IMR-90 (cell line): ENCODE results near the gene CDH7. TPM values are rescaled to one million over a fixed set of nuclear protein-coding genes. Genes with fewer than 3 reads are reported as not detected.

Source experiments
- ATAC-seq: fragments of 200-7000 bp; cut with Tn5 transposase; 2 replicates; pipeline ENCODE4 v1.9.1; 2020; ENCODE audit warnings: low read depth, mild to moderate bottlenecking, moderate library complexity
- BruUV-seq: library from RNA; stranded (reverse); fragments of 400-500 nt; replicated peaks from 2 replicates; lab custom pipeline; 2021; lab: Mats Ljungman, UMichigan
- CTCF ChIA-PET: fragments of 300-600 bp; formaldehyde crosslinking; extraction: SDS; loops from one replicate; lab custom pipeline; 2021; ENCODE audit warnings: antibody characterized with exemption; lab: Yijun Ruan, JAX
- POLR2A ChIA-PET: fragments of 300-600 bp; sonication (Branson Sonifier 250); formaldehyde crosslinking; loops from one replicate; lab custom pipeline; 2022; ENCODE audit warnings: antibody characterized with exemption; ENCODE audit not compliant: unreplicated experiment; lab: Charles Lee
- DNase-seq: peaks from one replicate; pipeline ENCODE4 v3.0.0; 2013
- H2AFZ ChIP-seq: replicated peaks from 2 replicates; pipeline ENCODE3; 2013; ENCODE audit warnings: low read length, mild to moderate bottlenecking; ENCODE audit not compliant: poor library complexity
- H2AK5ac ChIP-seq: 2 replicates; pipeline ENCODE4 v1.6.1; 2013; ENCODE audit warnings: low read depth, low read length, inconsistent platforms
- H2AK9ac ChIP-seq: replicated peaks from 2 replicates; pipeline ENCODE3; 2013; ENCODE audit warnings: mild to moderate bottlenecking, low read depth, low read length, moderate library complexity; ENCODE audit not compliant: poor library complexity
- H2BK120ac ChIP-seq: 2 replicates; pipeline ENCODE4 v1.6.1; 2013; ENCODE audit warnings: low read depth, low read length, inconsistent platforms
- H2BK15ac ChIP-seq: 3 replicates; pipeline ENCODE4 v1.6.1; 2013; ENCODE audit warnings: low read depth, low read length, inconsistent platforms
- H2BK20ac ChIP-seq: 2 replicates; pipeline ENCODE4 v1.6.1; 2013; ENCODE audit warnings: low read depth, mild to moderate bottlenecking, inconsistent platforms, low read length, moderate library complexity
- H2BK5ac ChIP-seq: 2 replicates; pipeline ENCODE4 v1.6.1; 2013; ENCODE audit warnings: mild to moderate bottlenecking, low read depth, low read length, inconsistent platforms; ENCODE audit not compliant: poor library complexity, severe bottlenecking
- H3K14ac ChIP-seq: replicated peaks from 2 replicates; pipeline ENCODE4 v1.6.1; 2013; ENCODE audit warnings: low read depth, low read length, inconsistent platforms
- H3K18ac ChIP-seq: 2 replicates; pipeline ENCODE4 v1.6.1; 2013; ENCODE audit warnings: low read depth, low read length, control low read depth
- H3K23ac ChIP-seq: 2 replicates; pipeline ENCODE4 v1.6.1; 2013; ENCODE audit warnings: low read depth, low read length, inconsistent platforms
- H3K27ac ChIP-seq: 2 replicates; pipeline ENCODE4 v1.5.1; 2013; ENCODE audit warnings: mild to moderate bottlenecking, control low read depth, low read length; ENCODE audit not compliant: insufficient read depth
- H3K27me3 ChIP-seq: 2 replicates; pipeline ENCODE4 v1.6.1; 2013; ENCODE audit warnings: low read length; ENCODE audit not compliant: control insufficient read depth, insufficient read depth
- H3K36me3 ChIP-seq: 2 replicates; pipeline ENCODE4 v1.6.1; 2013; ENCODE audit warnings: low read length, mixed read lengths; ENCODE audit not compliant: control insufficient read depth, insufficient read depth
- H3K4ac ChIP-seq: 2 replicates; pipeline ENCODE4 v1.6.1; 2013; ENCODE audit warnings: low read depth, low read length, inconsistent platforms
- H3K4me1 ChIP-seq: 2 replicates; pipeline ENCODE4 v1.6.1; 2013; ENCODE audit warnings: low read length, mixed read lengths; ENCODE audit not compliant: control insufficient read depth, insufficient read depth
- H3K4me2 ChIP-seq: 2 replicates; pipeline ENCODE4 v1.6.1; 2013; ENCODE audit warnings: low read depth, mild to moderate bottlenecking, control low read depth, low read length, moderate library complexity
- H3K4me3 ChIP-seq: 2 replicates; pipeline ENCODE4 v1.5.1; 2013; ENCODE audit warnings: low read depth, mild to moderate bottlenecking, control low read depth, low read length, moderate library complexity; ENCODE audit not compliant: insufficient read depth
- H3K56ac ChIP-seq: 2 replicates; pipeline ENCODE4 v1.6.1; 2013; ENCODE audit warnings: low read length, inconsistent platforms; ENCODE audit not compliant: insufficient read depth; ENCODE audit errors: extremely low read depth
- H3K79me1 ChIP-seq, 2 experiments: 2 replicates each; pipeline ENCODE4 v1.6.1; 2013; ENCODE audit warnings: low read length in 2 of 2, inconsistent platforms in 1 of 2, low read depth in 1 of 2
- H3K9ac ChIP-seq: 2 replicates; pipeline ENCODE4 v1.6.1; 2013; ENCODE audit warnings: low read depth, low read length, control low read depth
- H3K9me1 ChIP-seq: 2 replicates; pipeline ENCODE4 v1.6.1; 2013; ENCODE audit warnings: low read length, inconsistent platforms; ENCODE audit not compliant: insufficient read depth
- H3K9me3 ChIP-seq: 2 replicates; pipeline ENCODE4 v1.6.1; 2013; ENCODE audit warnings: low read length; ENCODE audit not compliant: control insufficient read depth, insufficient read depth
- H4K20me1 ChIP-seq: 2 replicates; pipeline ENCODE4 v1.6.1; 2013; ENCODE audit warnings: low read length, inconsistent platforms; ENCODE audit not compliant: insufficient read depth
- H4K5ac ChIP-seq: 2 replicates; pipeline ENCODE4 v1.6.1; 2013; ENCODE audit warnings: mild to moderate bottlenecking, low read depth, low read length, control low read depth
- H4K8ac ChIP-seq, 2 experiments: 2 replicates each; pipeline ENCODE4 v1.6.1; 2013; ENCODE audit warnings: low read depth in 2 of 2, low read length in 2 of 2, control low read depth in 1 of 2, inconsistent platforms in 1 of 2
- H4K91ac ChIP-seq: 2 replicates; pipeline ENCODE4 v1.6.1; 2013; ENCODE audit warnings: low read depth, low read length, inconsistent platforms; ENCODE audit not compliant: insufficient read depth
- BHLHE40 ChIP-seq: fragments of 150-350 bp; IDR thresholded peaks from 2 replicates; pipeline ENCODE4 v1.6.1; 2016; ENCODE audit warnings: mild to moderate bottlenecking, low read depth, low read length
- CEBPB ChIP-seq: IDR thresholded peaks from 2 replicates; pipeline ENCODE4 v1.6.1; 2012; ENCODE audit warnings: low read depth, low read length, improper control_type of control experiment
- CHD1 ChIP-seq: IDR thresholded peaks from 2 replicates; pipeline ENCODE4 v1.6.1; 2012; ENCODE audit warnings: low read depth, low read length, improper control_type of control experiment
- FOS ChIP-seq: fragments of 150-350 bp; IDR thresholded peaks from 2 replicates; pipeline ENCODE4 v1.6.1; 2016; ENCODE audit warnings: low read depth, low read length
- MAFK ChIP-seq: IDR thresholded peaks from 2 replicates; pipeline ENCODE4 v1.6.1; 2012; ENCODE audit warnings: low read depth, low read length, improper control_type of control experiment
- MAZ ChIP-seq: IDR thresholded peaks from 2 replicates; pipeline ENCODE4 v1.6.1; 2012; ENCODE audit warnings: low read depth, mild to moderate bottlenecking, low read length, improper control_type of control experiment, moderate library complexity, borderline replicate concordance
- MXI1 ChIP-seq: IDR thresholded peaks from 2 replicates; pipeline ENCODE4 v1.6.1; 2012; ENCODE audit warnings: low read depth, mild to moderate bottlenecking, low read length, moderate library complexity, borderline replicate concordance
- NFE2L2 ChIP-seq: fragments of 150-350 bp; IDR thresholded peaks from 2 replicates; pipeline ENCODE4 v1.6.1; 2016; ENCODE audit warnings: low read depth, mild to moderate bottlenecking, low read length
- POLR2A ChIP-seq: IDR thresholded peaks from 2 replicates; pipeline ENCODE4 v1.6.1; 2012; ENCODE audit warnings: mild to moderate bottlenecking, low read depth, low read length
- RAD21 ChIP-seq: IDR thresholded peaks from 2 replicates; pipeline ENCODE4 v1.6.1; 2012; ENCODE audit warnings: low read length, improper control_type of control experiment
- RCOR1 ChIP-seq: IDR thresholded peaks from 2 replicates; pipeline ENCODE4 v1.6.1; 2012; ENCODE audit warnings: mild to moderate bottlenecking, low read length, improper control_type of control experiment; ENCODE audit not compliant: insufficient replicate concordance
- RFX5 ChIP-seq: IDR thresholded peaks from 2 replicates; pipeline ENCODE4 v1.8.0; 2012; ENCODE audit warnings: low read depth, mild to moderate bottlenecking, low read length, moderate library complexity
- SMC3 ChIP-seq: fragments of 150-350 bp; IDR thresholded peaks from 2 replicates; pipeline ENCODE4 v1.6.1; 2016; ENCODE audit warnings: low read depth, mild to moderate bottlenecking, antibody characterized with exemption, low read length, moderate library complexity
- USF2 ChIP-seq: fragments of 150-350 bp; IDR thresholded peaks from 2 replicates; pipeline ENCODE4 v1.6.1; 2017; ENCODE audit warnings: mild to moderate bottlenecking, antibody characterized with exemption, low read length, low read depth
- WGBS, 2 experiments: methylation state at CpG; one replicate each; pipeline versions ENCODE4 v1.1.5 to v1.1.7; 2013; ENCODE audit warnings: missing lambda C conversion rate in 2 of 2; ENCODE audit not compliant: insufficient read length in 1 of 2; ENCODE audit errors: extremely low coverage in 2 of 2; 5-methylcytosine and 5-hydroxymethylcytosine counted together
- dilution Hi-C: fragments of 300-500 bp; cut with HindIII; formaldehyde crosslinking; loops from one replicate; pipeline ENCODE4 v1.14.3; 2018; ENCODE audit warnings: low sequenced_read_pairs; ENCODE audit not compliant: unreplicated experiment
- in situ Hi-C: fragments of 300-500 bp; cut with MboI; formaldehyde crosslinking; loops from 3 replicates; pipeline ENCODE4 v1.14.3; 2019; ENCODE audit warnings: low sequenced_read_pairs, inconsistent platforms, mixed read lengths
- intact Hi-C: fragments of 100-400 bp; cut with micrococcal nuclease; formaldehyde crosslinking; loops from 2 replicates; pipeline ENCODE4 v1.10.0; 2022
- polyA plus RNA-seq, 3 experiments: library from polyadenylated mRNA; depleted of rRNA; stranded (reverse); fragments of >200 nt; gene quantifications; 2 replicates each; pipeline ENCODE4 v1.2.3, GENCODE V29; 2012; ENCODE audit warnings: low replicate concordance in 1 of 3
- total RNA-seq: library from RNA; depleted of rRNA; stranded (reverse); fragments of >200 nt; gene quantifications from 2 replicates; pipeline ENCODE4 v1.2.3, GENCODE V29; 2012
- TF ChIP-seq, protein P1 (sequence below): conservative IDR thresholded peaks from 2 replicates; pipeline ENCODE4 v1.5.1; 2012; ENCODE audit warnings: mild to moderate bottlenecking, low read depth, low read length, improper control_type of control experiment
- TF ChIP-seq, protein P2 (sequence below): fragments of 150-350 bp; IDR thresholded peaks from 2 replicates; pipeline ENCODE4 v1.6.1; 2016; ENCODE audit warnings: low read depth, mild to moderate bottlenecking, low read length, moderate library complexity, borderline replicate concordance

The CDH7 gene
- total and polyA plus RNA-seq, 2 of the 4 experiments (the other 2 are of a cell fraction): not detected

DNA sequence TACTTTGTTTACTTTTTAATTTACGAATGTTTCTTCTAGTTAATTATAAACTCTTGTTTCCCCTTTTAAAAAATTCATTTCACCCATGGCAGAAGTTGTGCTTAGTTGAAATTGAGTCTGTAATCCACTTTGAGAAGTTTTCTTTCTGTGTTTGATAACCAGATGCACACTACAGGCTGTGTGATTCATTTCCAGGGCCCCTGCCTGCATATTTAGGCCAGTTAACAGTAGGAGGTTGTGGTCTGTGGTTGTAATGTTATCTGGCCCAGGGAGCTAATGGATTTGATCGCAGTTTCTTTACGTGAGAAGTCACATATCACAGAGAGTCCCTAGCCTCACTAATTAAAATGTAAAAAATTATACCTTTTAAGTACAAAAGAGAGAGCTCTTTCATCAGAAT, 3.3 kb downstream of the CDH7 start:
- Histone ChIP-seq H3K36me3 (no peaks in the 10 kb centered on the region), H3K56ac (no peak overlapping the region), H4K91ac (no peak overlapping the region), H2BK120ac (no peak overlapping the region), H3K9me3 (peaks cover 10% of the 10 kb centered on the region), H2AK5ac (no peak overlapping the region), H3K9ac (no peak overlapping the region), H3K4ac (no peak overlapping the region), H3K18ac (no peak overlapping the region), H2AK9ac (no peak overlapping the region), H2BK20ac (no peak overlapping the region), H2AFZ (no peak overlapping the region), H3K4me3 (no peak overlapping the region), H3K4me1 (no peaks in the 10 kb centered on the region), H2BK15ac (no peak overlapping the region), H4K8ac (no peak overlapping the region), H4K20me1 (no peaks in the 10 kb centered on the region), H3K79me1 (no peaks in the 10 kb centered on the region), H3K14ac (no peak overlapping the region), H4K5ac (no peak overlapping the region), H3K9me1 (no peaks in the 10 kb centered on the region), H2BK5ac (no peak overlapping the region), H3K27me3 (no peaks in the 10 kb centered on the region), H3K23ac (no peak overlapping the region), H3K27ac (no peak overlapping the region), H3K4me2 (no peak overlapping the region)
- ChIA-PET CTCF (no interaction called here), POLR2A (no interaction called here)
- no TSS peak for BruUV-seq
- in situ Hi-C loops: no loop called here
- intact Hi-C loops: no loop called here
- DNase-seq (no peak), ATAC-seq (no peak)
- WGBS, 2 experiments: no CpG with 5 or more reads among the region's 3 CpGs
- TF ChIP-seq USF2 (no peak), RFX5 (no peak), RCOR1 (no peak), CEBPB (no peak), NFE2L2 (no peak), MXI1 (no peak), MAZ (no peak), RAD21 (no peak), MAFK (no peak), CHD1 (no peak), BHLHE40 (no peak), FOS (no peak), POLR2A (no peak), SMC3 (no peak)
- TF ChIP-seq, protein P1, sequence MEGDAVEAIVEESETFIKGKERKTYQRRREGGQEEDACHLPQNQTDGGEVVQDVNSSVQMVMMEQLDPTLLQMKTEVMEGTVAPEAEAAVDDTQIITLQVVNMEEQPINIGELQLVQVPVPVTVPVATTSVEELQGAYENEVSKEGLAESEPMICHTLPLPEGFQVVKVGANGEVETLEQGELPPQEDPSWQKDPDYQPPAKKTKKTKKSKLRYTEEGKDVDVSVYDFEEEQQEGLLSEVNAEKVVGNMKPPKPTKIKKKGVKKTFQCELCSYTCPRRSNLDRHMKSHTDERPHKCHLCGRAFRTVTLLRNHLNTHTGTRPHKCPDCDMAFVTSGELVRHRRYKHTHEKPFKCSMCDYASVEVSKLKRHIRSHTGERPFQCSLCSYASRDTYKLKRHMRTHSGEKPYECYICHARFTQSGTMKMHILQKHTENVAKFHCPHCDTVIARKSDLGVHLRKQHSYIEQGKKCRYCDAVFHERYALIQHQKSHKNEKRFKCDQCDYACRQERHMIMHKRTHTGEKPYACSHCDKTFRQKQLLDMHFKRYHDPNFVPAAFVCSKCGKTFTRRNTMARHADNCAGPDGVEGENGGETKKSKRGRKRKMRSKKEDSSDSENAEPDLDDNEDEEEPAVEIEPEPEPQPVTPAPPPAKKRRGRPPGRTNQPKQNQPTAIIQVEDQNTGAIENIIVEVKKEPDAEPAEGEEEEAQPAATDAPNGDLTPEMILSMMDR: no peak
- TF ChIP-seq, protein P2, sequence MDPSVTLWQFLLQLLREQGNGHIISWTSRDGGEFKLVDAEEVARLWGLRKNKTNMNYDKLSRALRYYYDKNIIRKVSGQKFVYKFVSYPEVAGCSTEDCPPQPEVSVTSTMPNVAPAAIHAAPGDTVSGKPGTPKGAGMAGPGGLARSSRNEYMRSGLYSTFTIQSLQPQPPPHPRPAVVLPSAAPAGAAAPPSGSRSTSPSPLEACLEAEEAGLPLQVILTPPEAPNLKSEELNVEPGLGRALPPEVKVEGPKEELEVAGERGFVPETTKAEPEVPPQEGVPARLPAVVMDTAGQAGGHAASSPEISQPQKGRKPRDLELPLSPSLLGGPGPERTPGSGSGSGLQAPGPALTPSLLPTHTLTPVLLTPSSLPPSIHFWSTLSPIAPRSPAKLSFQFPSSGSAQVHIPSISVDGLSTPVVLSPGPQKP: no peak
- dilution Hi-C loops: no loop called here
